SHP77 (cell line): ENCODE results near the gene CNN1.
"Not testable (repeated sequence)": the region's sequence is repeated elsewhere in the genome, so short reads cannot be mapped to it uniquely, and the experiment has no call there.

Experiments used
- DNase-seq, 2 experiments: peaks; one replicate each; lab custom pipeline; 2025; lab: John Stamatoyannopoulos, UW

CNN1 gene

GRCh38 chr19:11564082-11564807, 25.6 kb downstream of the CNN1 start:
- not testable (repeated sequence) for DNase-seq

- not testable (repeated sequence) for DNase-seq
These were observed 27.0 kb downstream of the CNN1 start for GRCh38 chr19:11565649-11565980.

GRCh38 chr19:11566164-11566563, 27.5 kb downstream of the CNN1 start:
- DNase-seq: no peak

- DNase-seq: no peak
These were observed 31.4 kb downstream of the CNN1 start for GRCh38 chr19:11570039-11570462.

GRCh38 chr19:11573354-11573753, 34.7 kb downstream of the CNN1 start:
- DNase-seq: not testable (repeated sequence)

- not testable (repeated sequence) for DNase-seq
These were observed 35.1 kb downstream of the CNN1 start for GRCh38 chr19:11573763-11574162.

GRCh38 chr19:11574689-11575088, 36.0 kb downstream of the CNN1 start:
- DNase-seq: no peak

GRCh38 chr19:11576227-11576626, 37.6 kb downstream of the CNN1 start:
- DNase-seq: no peak

GRCh38 chr19:11577451-11578257, 39.0 kb downstream of the CNN1 start, which contains the start of gene ACP5:
ACP5 (minus strand) TSS chr19:11577645; CDS start chr19:11577317, 328 bp downstream.
- DNase-seq: no peak

GRCh38 chr19:11578258-11579142, 39.8 kb downstream of the CNN1 start:
- peak in 1 of 2 experiments; percentile 35 for DNase-seq

- DNase-seq: no peak
These were observed 41.5 kb downstream of the CNN1 start for GRCh38 chr19:11580116-11580515.

GRCh38 chr19:11581740-11582139, 43.1 kb downstream of the CNN1 start:
- no peak for DNase-seq

- no peak for DNase-seq
These were observed 47.7 kb downstream of the CNN1 start for GRCh38 chr19:11586331-11586730.

GRCh38 chr19:11587302-11587974, 48.8 kb downstream of the CNN1 start:
- peak; percentile 59 to 60 for DNase-seq

- DNase-seq: peak in 1 of 2 experiments; percentile 53
These were observed 49.5 kb downstream of the CNN1 start for GRCh38 chr19:11587975-11588631.

- no peak for DNase-seq
These were observed 55.4 kb downstream of the CNN1 start for GRCh38 chr19:11594084-11594483.

- DNase-seq: no peak
These were observed 57.5 kb downstream of the CNN1 start for GRCh38 chr19:11596156-11596555.

- DNase-seq: peak; percentile 97 to 99
These were observed 58.8 kb downstream of the CNN1 start, which contains the start of gene ZNF627 for GRCh38 chr19:11597202-11598102. ZNF627 (plus strand) TSS chr19:11597483; CDS start chr19:11597628, 145 bp downstream.

GRCh38 chr19:11598103-11598483, 59.4 kb downstream of the CNN1 start:
- no peak for DNase-seq

GRCh38 chr19:11598746-11599145, 60.1 kb downstream of the CNN1 start:
- DNase-seq: no peak
